Naive B cell (primary cell): ENCODE data around the gene PVRIG. TPM values are rescaled to one million over a fixed set of nuclear protein-coding genes. Genes with fewer than 3 reads are reported as not detected.
"Not testable (repeated sequence)": the region's sequence is repeated elsewhere in the genome, so short reads cannot be mapped to it uniquely, and the experiment has no call there.

Experiments used
- ATAC-seq, 2 donors: fragments of 150-1000 bp; cut with Tn5 transposase; 2 replicates each; pipeline ENCODE4 v1.10.0; 2021; ENCODE audit warnings: low read depth in 2 of 2, mild to moderate bottlenecking in 2 of 2, moderate library complexity in 2 of 2
- DNase-seq: peaks from one replicate; pipeline ENCODE4 v3.0.0; 2022
- H3K27ac Mint-ChIP-seq, 6 donors: one replicate each; pipeline ENCODE4 v1.8.0; 2020 to 2022; ENCODE audit warnings: mild to moderate bottlenecking in 6 of 6, mixed read lengths in 6 of 6, moderate library complexity in 5 of 6, inconsistent platforms in 2 of 6
- H3K27me3 Mint-ChIP-seq, 3 donors: one replicate each; pipeline ENCODE4 v1.8.0; 2021 to 2022; ENCODE audit warnings: mixed read lengths in 3 of 3, mild to moderate bottlenecking in 1 of 3
- H3K36me3 Mint-ChIP-seq, 2 donors: one replicate each; pipeline ENCODE4 v1.8.0; 2020 to 2022; ENCODE audit warnings: mixed read lengths in 2 of 2, inconsistent platforms in 1 of 2, mild to moderate bottlenecking in 1 of 2
- H3K4me1 Mint-ChIP-seq, 3 donors: one replicate each; pipeline ENCODE4 v1.8.0; 2020 to 2022; ENCODE audit warnings: mixed read lengths in 3 of 3, inconsistent platforms in 1 of 3, mild to moderate bottlenecking in 1 of 3, moderate library complexity in 1 of 3
- H3K4me3 Mint-ChIP-seq, 8 donors: one replicate each; pipeline ENCODE4 v1.8.0; 2020 to 2022; ENCODE audit warnings: mild to moderate bottlenecking in 8 of 8, mixed read lengths in 8 of 8, moderate library complexity in 8 of 8, inconsistent platforms in 2 of 8
- H3K9me3 Mint-ChIP-seq, 7 donors: one replicate each; pipeline ENCODE4 v1.8.0; 2020 to 2022; ENCODE audit warnings: mixed read lengths in 7 of 7, mild to moderate bottlenecking in 5 of 7, inconsistent platforms in 2 of 7, moderate library complexity in 1 of 7
- polyA plus RNA-seq, 6 donors: library from polyadenylated mRNA; unstranded; fragments of 300-500 nt; fragmentation: Illumina TruSeq; gene quantifications; one replicate each; pipeline ENCODE4 v1.2.3, GENCODE V29; 2021; ENCODE audit warnings: low read depth in 6 of 6

The PVRIG gene
- polyA plus RNA-seq, 6 donors from 2014 or later, result 37.5 to 67.4 (median 56.4) TPM

- peaks cover 34 to 77% (median 67%) of the 10 kb centered on the region in 3 donors for H3K4me1 Mint-ChIP-seq
- H3K9me3 Mint-ChIP-seq, result no peaks in the 10 kb centered on the region
- no peaks in the 10 kb centered on the region for H3K36me3 Mint-ChIP-seq
- no peak for ATAC-seq
- H3K27me3 Mint-ChIP-seq, result no peaks in the 10 kb centered on the region
- H3K27ac Mint-ChIP-seq, result peak overlapping the region; percentile 99 to 100 (median 99)
- DNase-seq, result no peak
- H3K4me3 Mint-ChIP-seq, result peak overlapping the region; percentile 86 to 97 (median 91)
Observed at GRCh38 chr7:100221767-100222444, 2.2 kb downstream of the PVRIG start.

DNA sequence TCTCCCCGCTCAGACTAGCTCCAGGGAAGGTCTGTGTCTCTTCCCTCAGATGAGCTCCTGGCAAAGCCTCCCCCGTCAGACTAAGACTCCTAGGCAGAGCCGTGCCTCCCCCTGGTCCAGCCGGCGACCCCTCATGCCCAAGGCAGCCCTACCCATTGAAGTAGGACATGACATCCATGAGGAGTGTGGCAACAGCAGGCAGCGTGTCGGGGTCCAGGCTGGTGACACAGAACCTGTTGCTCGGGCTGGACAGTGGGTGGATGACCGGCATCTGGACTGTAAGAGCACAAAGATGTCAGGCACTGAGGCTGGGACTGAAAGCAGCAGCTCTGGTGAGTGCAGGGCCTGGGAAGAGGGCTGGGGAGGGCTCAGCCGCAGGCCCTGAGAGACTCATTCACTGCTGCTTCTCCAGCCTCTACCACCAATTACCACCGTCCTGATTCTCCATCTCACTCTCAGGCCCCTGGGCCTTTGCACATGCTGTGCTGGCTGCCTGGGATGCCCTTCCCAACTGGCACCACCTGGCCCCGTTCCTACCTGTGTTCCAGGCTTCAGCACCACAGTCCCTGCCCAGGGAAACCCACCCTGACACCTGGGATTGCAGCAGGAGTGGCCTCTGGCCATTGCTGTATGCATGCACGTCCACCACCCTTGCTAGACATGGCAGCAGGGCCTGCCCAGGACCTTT lies 2.8 kb downstream of the PVRIG start:
- DNase-seq (no peak), ATAC-seq (no peak)
- peaks cover 28 to 73% (median 60%) of the 10 kb centered on the region in 3 donors for H3K4me1 Mint-ChIP-seq
- peak overlapping the region; percentile 99 to 100 (median 99) for H3K27ac Mint-ChIP-seq
- H3K4me3 Mint-ChIP-seq, result peak overlapping the region; percentile 86 to 97 (median 91)
- H3K9me3 Mint-ChIP-seq, result no peaks in the 10 kb centered on the region
- no peaks in the 10 kb centered on the region for H3K36me3 Mint-ChIP-seq
- no peaks in the 10 kb centered on the region for H3K27me3 Mint-ChIP-seq

DNA sequence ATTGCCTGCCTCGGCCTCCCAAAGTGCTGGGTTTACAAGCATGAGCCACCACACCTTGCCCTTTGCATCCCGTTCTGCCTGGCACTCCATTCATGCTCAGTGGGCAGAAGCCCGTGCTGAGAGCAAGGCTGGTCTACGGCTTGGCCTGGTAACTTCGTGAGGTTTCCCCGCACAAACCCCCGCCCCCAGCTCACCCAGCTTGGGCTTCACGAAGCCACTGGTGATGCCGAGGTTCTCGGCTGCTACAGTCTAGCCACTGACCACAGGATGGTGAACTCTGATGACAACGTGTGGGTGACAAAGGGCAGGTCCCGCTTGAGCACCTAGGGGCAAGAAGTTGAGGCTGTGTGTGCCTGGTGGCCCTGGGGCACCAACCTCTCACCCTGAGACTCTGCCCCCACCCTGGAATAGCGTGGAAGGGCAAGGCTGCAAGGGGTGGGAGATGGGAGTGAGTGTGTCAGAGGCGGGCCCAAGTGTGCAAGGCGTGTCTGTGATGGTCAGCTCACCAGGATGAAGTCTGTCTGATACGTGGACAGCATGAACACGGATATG lies 3.7 kb downstream of the PVRIG start:
- not testable (repeated sequence) for ATAC-seq, DNase-seq, H3K27me3 Mint-ChIP-seq, H3K36me3 Mint-ChIP-seq, H3K9me3 Mint-ChIP-seq
- Mint-ChIP-seq H3K27ac (peak overlapping the region in 5 of 6 donors; percentile 70 to 100 (median 99)), H3K4me1 (peaks cover 28 to 78% (median 57%) of the 10 kb centered on the region in 3 donors), H3K4me3 (peak overlapping the region in 5 of 8 donors; percentile 4 to 86 (median 32))

GRCh38 chr7:100224891-100225290 lies 5.1 kb downstream of the PVRIG start:
- H3K27me3 Mint-ChIP-seq, H3K36me3 Mint-ChIP-seq, H3K9me3 Mint-ChIP-seq, DNase-seq, ATAC-seq: not testable (repeated sequence)
- peak overlapping the region in 2 of 8 donors; percentile 25 to 44 for H3K4me3 Mint-ChIP-seq
- H3K27ac Mint-ChIP-seq, result peak overlapping the region in 4 of 6 donors; percentile 24 to 70 (median 53)
- peaks cover 16 to 70% (median 43%) of the 10 kb centered on the region in 3 donors for H3K4me1 Mint-ChIP-seq

DNA sequence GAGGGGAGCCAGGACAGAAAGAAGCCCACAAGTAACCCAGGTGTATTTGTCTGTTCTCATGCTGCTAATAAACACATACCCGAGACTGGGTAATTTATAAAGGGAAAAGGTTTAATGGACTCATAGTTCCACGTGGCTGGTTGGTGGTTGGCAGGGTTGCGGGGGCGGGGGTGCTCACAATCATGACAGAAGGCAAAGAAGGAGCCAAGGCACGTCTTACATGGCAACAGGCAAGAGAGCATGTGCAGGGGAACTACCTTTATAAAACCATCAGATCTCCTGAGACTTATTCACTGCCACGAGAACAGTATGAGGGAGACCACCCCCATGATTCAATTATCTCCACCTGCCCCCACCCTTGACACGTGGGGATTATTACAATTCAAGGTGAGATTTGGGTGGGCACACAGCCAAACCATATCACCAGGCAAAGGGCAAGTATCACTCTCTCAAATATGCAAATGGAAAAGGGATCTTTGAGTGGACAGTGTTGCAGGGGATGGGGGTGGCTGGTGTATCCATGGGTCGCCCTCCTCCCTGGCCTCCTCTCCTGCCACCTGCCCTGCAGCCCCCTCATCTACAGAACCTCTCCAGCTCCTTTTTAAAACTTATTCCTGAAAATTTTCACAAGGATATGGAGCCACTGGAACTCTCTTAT lies 15.0 kb downstream of the PVRIG start:
- not testable (repeated sequence) for ATAC-seq, H3K27me3 Mint-ChIP-seq, H3K36me3 Mint-ChIP-seq, DNase-seq, H3K9me3 Mint-ChIP-seq
- peak overlapping the region in 1 of 8 donors; percentile 48 for H3K4me3 Mint-ChIP-seq
- H3K4me1 Mint-ChIP-seq, result peaks cover 18 to 38% (median 32%) of the 10 kb centered on the region in 3 donors
- H3K27ac Mint-ChIP-seq, result peak overlapping the region in 5 of 6 donors; percentile 10 to 88 (median 51)

GRCh38 chr7:100239975-100240374 lies 20.2 kb downstream of the PVRIG start:
- not testable (repeated sequence) for H3K9me3 Mint-ChIP-seq, DNase-seq, H3K36me3 Mint-ChIP-seq, ATAC-seq, H3K4me3 Mint-ChIP-seq, H3K27me3 Mint-ChIP-seq
- peaks cover 10 to 23% (median 14%) of the 10 kb centered on the region in 3 donors for H3K4me1 Mint-ChIP-seq
- peak overlapping the region in 2 of 6 donors; percentile 38 to 44 for H3K27ac Mint-ChIP-seq

GRCh38 chr7:100243385-100243784 lies 23.6 kb downstream of the PVRIG start:
- ATAC-seq, H3K36me3 Mint-ChIP-seq, H3K9me3 Mint-ChIP-seq, DNase-seq, H3K27me3 Mint-ChIP-seq, H3K4me3 Mint-ChIP-seq: not testable (repeated sequence)
- Mint-ChIP-seq H3K4me1 (peaks cover 12 to 28% (median 17%) of the 10 kb centered on the region in 3 donors), H3K27ac (peak overlapping the region in 1 of 6 donors; percentile 30)

DNA sequence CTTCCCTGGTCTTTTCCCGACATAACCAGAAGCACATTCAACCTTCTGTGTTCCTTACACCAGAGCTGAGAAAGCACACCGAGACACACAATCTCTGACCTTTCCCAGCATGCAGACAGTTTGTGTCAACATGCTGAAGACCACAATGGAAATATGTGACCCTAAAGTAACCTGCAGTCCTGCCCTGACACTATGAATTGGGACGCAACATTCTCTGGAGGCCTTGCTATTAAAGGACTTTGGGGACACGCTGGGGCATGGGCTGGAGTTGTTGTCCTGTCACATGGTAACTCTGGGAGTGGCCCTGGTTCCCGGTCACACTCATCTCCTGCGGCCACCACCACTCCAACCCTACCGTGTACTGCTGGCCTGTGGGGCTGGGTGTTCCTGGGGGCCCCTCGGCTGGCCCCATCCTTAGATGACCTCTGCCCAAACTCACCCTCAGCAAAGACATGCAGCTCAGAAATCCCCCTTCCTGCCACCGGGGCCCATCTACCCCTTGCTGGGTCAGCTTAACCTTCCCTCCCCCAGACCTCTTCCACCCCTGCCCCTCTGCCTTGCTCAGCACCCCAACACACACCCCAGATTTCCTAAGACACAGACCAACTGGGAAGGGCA lies 25.3 kb downstream of the PVRIG start:
- peaks cover 12 to 19% (median 15%) of the 10 kb centered on the region in 3 donors for H3K4me1 Mint-ChIP-seq
- not testable (repeated sequence) for ATAC-seq, H3K27me3 Mint-ChIP-seq, DNase-seq, H3K36me3 Mint-ChIP-seq, H3K9me3 Mint-ChIP-seq, H3K4me3 Mint-ChIP-seq, H3K27ac Mint-ChIP-seq

DNA sequence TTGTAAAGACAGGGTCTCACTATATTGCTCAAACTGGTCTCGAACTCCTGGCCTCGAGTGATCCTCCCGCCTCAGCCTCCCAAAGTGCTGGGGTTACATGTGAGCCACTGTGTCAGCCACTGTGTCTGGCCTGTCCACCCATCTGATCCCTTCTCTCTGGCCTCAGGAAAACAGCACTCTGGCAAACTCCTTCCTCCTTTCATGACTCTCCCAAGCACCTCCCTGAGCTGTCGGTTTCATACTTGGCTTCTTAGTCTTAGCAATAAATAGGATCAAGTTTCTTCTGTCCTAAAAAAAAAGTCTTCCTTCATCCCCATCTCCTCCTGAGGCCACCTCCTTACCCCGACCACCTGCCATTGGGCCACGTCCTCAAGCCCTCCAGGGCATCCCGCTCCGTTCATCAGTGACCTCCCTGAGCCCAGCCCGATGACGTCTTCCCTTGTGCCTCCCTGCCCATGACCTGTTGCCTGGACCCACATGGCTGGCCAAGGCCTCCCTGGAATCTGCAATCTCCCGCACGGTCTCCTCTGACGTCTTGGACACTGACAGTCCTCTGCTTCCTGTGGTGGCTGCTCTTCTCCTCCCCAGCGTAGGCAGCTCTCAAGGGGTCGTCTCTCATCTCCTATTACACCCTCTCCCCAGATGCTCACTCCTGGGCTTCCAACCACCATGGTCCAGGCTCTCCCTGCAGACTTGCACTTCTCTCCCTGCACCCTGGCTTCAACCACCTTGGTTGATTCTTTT lies 26.5 kb downstream of the PVRIG start:
- Mint-ChIP-seq H3K4me3 (peak overlapping the region in 1 of 8 donors; percentile 47), H3K27ac (peak overlapping the region in 2 of 6 donors; percentile 40 to 75), H3K4me1 (peaks cover 12 to 19% (median 14%) of the 10 kb centered on the region in 3 donors)
- not testable (repeated sequence) for H3K27me3 Mint-ChIP-seq, ATAC-seq, DNase-seq, H3K36me3 Mint-ChIP-seq, H3K9me3 Mint-ChIP-seq

DNA sequence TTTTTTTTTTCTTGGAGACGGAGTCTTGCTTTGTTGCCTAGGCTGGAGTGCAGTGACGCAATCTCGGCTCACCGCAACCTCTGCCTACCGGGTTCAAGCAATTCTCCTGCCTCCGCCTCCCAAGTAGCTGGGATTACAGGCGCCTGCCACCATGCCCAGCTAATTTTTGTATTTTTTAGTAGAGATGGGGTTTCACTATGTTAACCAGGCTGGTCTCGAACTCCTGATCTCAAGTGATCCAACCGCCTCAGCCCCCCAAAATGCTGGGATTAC lies 27.1 kb downstream of the PVRIG start:
- ATAC-seq, H3K9me3 Mint-ChIP-seq, H3K27ac Mint-ChIP-seq, H3K27me3 Mint-ChIP-seq, DNase-seq, H3K36me3 Mint-ChIP-seq: not testable (repeated sequence)
- peaks cover 12 to 19% (median 14%) of the 10 kb centered on the region in 3 donors for H3K4me1 Mint-ChIP-seq
- peak overlapping the region in 1 of 8 donors; percentile 47 for H3K4me3 Mint-ChIP-seq

DNA sequence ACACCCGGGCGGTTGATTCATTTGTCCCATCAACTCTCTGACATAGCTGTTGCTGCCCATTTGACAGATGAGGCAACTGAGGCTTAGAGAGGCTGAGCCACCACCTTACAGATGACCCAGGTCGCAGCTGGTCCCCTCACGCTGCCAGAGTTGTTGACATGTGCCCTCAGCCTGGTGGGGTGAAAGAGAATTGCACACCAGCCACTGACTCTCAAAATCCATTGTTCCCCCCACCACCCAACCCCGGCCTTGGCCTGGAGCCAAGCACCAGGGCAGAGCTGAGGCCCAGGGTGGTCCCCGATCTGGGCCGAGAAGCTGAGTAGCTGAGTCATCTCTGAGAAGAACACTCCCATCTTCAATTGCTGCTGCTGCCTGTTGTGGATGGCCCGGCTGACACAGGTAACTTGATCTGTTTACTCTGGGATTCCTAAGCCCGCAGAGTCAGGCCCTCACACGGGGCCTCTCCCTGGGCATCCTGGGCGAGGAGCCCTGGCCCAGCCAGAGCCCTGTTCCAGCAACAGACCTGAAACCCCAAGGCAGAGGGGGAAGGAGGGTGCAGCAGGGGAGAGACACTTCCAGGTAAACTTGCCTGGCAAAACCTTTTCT lies 27.5 kb downstream of the PVRIG start:
- Mint-ChIP-seq H3K4me3 (peak overlapping the region in 1 of 8 donors; percentile 59), H3K27me3 (no peaks in the 10 kb centered on the region), H3K9me3 (no peaks in the 10 kb centered on the region), H3K36me3 (no peaks in the 10 kb centered on the region), H3K27ac (no peak overlapping the region), H3K4me1 (peaks cover 12 to 19% (median 14%) of the 10 kb centered on the region in 3 donors)
- ATAC-seq (no peak), DNase-seq (no peak)

DNA sequence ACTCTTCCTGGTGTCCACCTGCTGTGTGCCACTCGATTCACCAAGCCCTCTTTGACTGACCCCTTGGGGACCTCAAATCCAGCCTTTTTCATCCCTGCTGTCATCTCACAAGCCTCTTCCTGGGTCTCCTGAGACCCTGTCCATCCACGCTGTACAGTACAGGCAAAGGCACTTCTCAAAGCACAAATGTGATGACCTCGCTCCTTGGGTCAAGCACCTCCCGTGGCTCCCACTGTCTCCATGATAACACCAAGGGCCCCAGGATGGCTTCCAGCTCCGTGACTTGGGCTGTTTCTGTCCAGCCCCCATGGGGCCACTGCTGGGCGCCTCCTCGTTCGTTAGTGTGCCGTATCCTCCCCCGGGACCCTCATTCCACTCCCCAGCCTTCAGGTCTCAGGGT lies 28.7 kb downstream of the PVRIG start:
- ATAC-seq, result no peak
- Mint-ChIP-seq H3K27me3 (no peaks in the 10 kb centered on the region), H3K4me1 (peaks cover 10 to 17% (median 11%) of the 10 kb centered on the region in 3 donors), H3K9me3 (no peaks in the 10 kb centered on the region), H3K36me3 (no peaks in the 10 kb centered on the region), H3K27ac (peak overlapping the region in 1 of 6 donors; percentile 56), H3K4me3 (no peak overlapping the region)
- DNase-seq, result no peak
